Stimulated activated CD4-positive, alpha-beta T cell treated with anti-CD3 and anti-CD28 coated beads, Interleukin-4, amount 100 ng/mL, for 1 hour (primary cell): ENCODE data around the gene MARCKSL1.
"Not testable (repeated sequence)": the region's sequence is repeated elsewhere in the genome, so short reads cannot be mapped to it uniquely, and the experiment has no call there.

Source experiments
- DNase-seq: peaks from one replicate; pipeline ENCODE4 v3.0.0-alpha.2; 2020

MARCKSL1 gene

GRCh38 chr1:32331549-32331948 is 4.5 kb downstream of the MARCKSL1 start:
- DNase-seq = no peak

GRCh38 chr1:32330558-32331151 is 5.4 kb downstream of the MARCKSL1 start:
- DNase-seq = no peak

- DNase-seq = no peak
Measured at GRCh38 chr1:32329931-32330466, 6.0 kb downstream of the MARCKSL1 start.

DNA sequence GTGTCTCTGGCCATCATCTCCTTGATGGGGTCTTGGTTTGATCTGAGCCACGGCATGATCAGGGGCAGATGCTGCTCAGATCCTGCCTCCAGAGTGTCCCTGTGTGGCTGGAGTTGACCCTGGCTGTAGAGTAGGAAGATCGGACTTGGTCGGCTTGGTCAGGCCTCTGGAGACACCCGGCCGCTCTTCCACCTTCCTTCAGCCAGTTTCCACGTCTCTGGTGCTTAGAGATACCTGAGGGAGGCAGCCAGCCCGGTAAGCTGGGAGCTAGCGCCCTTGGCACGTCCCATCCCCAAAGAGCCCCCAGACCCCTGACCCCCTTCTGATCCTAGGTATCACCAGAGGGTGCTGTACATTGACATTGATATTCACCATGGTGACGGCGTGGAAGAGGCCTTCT is 8.8 kb downstream of the MARCKSL1 start:
- DNase-seq = no peak

DNA sequence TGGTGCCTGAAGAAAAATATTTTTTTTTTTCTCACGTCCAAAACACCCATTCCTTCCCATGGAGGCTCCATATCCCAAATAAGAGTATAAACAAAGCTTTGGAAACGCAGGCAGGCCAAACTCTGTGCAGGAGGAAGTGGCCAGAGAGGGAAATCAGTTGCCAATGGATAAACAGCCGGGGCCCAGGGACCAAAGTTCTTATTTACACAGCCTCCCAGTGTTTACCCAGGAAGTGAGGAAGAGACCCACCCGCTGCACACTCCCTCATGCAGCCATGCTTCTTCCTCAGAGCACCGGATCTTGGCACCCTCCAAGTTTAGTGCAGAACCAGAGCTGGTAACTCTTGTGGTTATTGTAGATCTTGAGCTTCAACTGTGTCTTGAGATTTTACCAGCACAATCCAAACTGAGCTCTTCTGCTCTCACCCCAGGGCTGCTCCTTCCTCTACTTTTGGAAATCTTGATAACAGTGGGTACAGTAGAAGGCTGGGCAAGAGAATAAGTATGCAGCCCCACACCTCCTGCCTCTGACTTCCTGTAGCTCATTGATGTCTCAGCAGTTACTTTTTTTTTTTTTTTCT is 14.2 kb downstream of the MARCKSL1 start:
- no peak for DNase-seq

DNA sequence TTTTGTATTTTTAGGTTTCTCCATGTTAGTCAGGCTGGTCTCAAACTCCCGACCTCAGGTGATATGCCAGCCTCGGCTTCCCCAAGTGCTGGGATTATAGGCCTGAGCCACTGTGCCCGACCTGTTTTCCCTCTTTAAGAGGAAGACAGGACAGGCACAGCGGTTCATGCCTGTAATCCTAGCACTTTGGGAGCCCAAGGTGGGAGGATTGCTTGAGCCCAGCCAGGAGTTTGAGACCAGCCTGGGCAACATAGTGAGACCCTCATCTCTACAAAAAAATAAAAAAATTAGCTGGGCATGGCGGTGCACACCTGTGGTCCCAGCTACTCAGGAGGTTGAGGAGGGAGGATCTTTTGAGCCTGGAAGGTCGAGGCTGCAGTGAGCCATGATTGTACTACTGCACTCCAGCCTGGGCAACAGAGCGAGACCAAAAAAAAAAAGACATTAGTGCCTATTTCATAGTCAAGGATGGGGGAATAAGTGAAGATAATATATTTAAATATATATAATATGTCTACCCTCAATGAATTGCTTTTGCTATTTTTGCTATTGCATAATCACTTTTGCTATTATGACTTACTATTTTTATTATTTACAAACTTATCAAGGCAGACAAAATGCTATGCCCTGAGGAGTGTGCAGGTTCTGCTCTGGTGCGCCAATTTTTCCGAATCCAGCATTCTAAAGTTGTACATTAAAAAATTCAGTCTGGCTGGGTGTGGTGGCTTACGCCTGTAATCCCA is 17.7 kb downstream of the MARCKSL1 start:
- no peak for DNase-seq

GRCh38 chr1:32316903-32317277 is 19.1 kb downstream of the MARCKSL1 start:
- DNase-seq = no peak

- DNase-seq = no peak
Measured at GRCh38 chr1:32311709-32312393, 24.2 kb downstream of the MARCKSL1 start.

GRCh38 chr1:32309960-32310359 is 26.1 kb downstream of the MARCKSL1 start:
- DNase-seq = no peak

DNA sequence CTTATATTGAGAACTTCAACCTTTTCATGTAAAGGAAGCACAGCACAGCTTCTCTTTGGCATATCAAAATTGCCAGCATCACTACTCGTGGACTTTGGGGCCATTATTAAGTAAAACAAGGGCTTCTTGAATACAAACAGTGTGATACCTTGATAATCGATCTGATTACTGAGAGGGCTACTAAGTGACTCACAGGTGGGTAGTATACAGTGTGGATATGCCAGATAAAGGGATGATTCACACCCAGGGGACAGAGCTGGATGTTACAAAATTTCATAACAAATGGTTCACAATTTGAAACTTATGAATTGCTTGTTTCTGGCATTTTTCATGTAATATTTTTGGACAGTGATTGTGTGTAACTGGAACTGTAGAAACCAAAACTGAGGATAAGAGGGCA is 28.7 kb downstream of the MARCKSL1 start:
- no peak for DNase-seq

GRCh38 chr1:32305310-32305709 is 30.7 kb downstream of the MARCKSL1 start:
- no peak for DNase-seq

DNA sequence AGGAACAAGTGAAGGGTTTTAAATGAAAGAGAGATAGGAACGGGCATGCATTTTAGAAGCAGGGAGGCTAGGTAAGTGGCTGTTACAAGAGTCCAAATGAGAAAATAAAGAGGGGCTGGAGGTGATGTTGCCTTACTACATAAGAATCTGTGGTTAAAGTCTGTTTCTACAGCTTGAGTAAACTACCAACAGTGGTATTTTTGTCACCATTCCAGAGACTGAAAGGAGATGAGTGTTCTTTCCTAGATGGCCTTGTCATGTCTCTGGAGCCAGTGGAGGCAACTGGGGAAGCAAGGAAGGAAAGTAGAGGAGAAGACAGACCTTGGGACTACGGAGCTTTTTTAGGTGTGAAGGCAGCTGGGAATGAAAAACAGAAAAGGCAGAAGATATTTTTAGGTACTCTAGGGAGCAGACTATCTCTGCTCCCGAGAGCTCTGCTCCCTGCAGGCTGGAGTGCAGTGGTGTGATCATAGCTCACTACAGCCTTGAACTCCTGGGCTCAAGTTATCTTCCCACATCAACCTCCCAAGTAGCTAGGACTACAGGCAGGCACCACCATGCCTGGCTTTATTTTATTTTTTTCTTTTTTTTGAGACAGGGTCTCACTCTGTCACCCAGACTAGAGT is 31.9 kb downstream of the MARCKSL1 start:
- no peak for DNase-seq

DNA sequence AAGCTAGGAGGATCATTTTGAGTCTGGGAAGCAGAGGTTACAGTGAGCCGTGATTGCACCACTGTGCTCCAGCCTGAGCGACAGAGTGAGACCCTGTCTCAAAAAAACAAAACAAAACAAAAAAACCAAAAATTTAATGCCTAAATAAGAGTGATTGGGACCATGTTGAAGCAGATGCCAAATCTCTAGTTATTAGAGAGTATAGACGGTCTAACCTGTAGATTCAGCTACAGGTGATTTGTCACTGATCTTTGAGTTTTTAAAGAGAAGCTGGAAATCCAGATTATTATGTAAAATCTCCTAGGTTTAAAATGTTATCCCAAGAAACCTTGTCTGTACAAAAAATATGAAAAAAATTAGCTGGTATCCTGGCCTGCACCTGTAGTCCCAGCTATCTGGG is 32.7 kb downstream of the MARCKSL1 start:
- no peak for DNase-seq

- no peak for DNase-seq
Measured at GRCh38 chr1:32299327-32299726, 36.7 kb downstream of the MARCKSL1 start.

GRCh38 chr1:32298211-32298610 is 37.8 kb downstream of the MARCKSL1 start:
- not testable (repeated sequence) for DNase-seq

GRCh38 chr1:32291708-32292538 is 44.1 kb downstream of the MARCKSL1 start, which contains the start of gene HDAC1:
Gene HDAC1 (plus strand): TSS chr1:32292083. CDS start chr1:32292170, 87 bp downstream.
- peak; percentile 96 for DNase-seq

- no peak for DNase-seq
Measured at GRCh38 chr1:32291145-32291707, 44.8 kb downstream of the MARCKSL1 start.

DNA sequence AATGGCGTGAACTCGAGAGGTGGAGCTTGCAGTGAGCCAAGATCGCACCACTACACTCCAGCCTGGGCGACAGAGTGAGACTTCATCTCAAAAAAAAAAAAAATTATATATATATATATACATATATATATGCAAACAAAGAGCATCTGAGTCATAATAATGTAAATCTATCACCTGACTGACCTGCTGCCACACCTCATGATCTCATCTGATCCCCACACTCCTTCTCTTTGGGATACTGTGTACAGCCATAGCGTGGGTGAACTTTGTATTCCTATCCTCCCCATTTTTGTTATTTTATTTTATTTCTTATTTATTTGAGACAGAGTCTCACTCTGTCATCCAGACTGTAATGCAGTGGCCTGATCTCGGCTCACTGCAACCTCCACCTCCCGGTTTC is 46.8 kb downstream of the MARCKSL1 start:
- no peak for DNase-seq

- DNase-seq = no peak
Measured at GRCh38 chr1:32286763-32287162, 49.3 kb downstream of the MARCKSL1 start.

GRCh38 chr1:32285658-32286057 is 50.4 kb downstream of the MARCKSL1 start:
- no peak for DNase-seq

GRCh38 chr1:32284777-32285176 is 51.3 kb downstream of the MARCKSL1 start:
- not testable (repeated sequence) for DNase-seq
